NCI-H1694 treated with DMSO at 0.1 percent for 48 hours (cell line): ENCODE measurements around the gene MYLK.
"Not testable (repeated sequence)": the region's sequence is repeated elsewhere in the genome, so short reads cannot be mapped to it uniquely, and the experiment has no call there.

Experiments
- DNase-seq: peaks from one replicate; lab custom pipeline; 2025; lab: John Stamatoyannopoulos, UW

The MYLK gene

GRCh38 chr3:123721095-123721689 is 162.9 kb downstream of the MYLK start:
- DNase-seq, result not testable (repeated sequence)

GRCh38 chr3:123720638-123721037 is 163.5 kb downstream of the MYLK start:
- no peak for DNase-seq

GRCh38 chr3:123719862-123720453 is 164.2 kb downstream of the MYLK start:
- DNase-seq, result no peak

DNA sequence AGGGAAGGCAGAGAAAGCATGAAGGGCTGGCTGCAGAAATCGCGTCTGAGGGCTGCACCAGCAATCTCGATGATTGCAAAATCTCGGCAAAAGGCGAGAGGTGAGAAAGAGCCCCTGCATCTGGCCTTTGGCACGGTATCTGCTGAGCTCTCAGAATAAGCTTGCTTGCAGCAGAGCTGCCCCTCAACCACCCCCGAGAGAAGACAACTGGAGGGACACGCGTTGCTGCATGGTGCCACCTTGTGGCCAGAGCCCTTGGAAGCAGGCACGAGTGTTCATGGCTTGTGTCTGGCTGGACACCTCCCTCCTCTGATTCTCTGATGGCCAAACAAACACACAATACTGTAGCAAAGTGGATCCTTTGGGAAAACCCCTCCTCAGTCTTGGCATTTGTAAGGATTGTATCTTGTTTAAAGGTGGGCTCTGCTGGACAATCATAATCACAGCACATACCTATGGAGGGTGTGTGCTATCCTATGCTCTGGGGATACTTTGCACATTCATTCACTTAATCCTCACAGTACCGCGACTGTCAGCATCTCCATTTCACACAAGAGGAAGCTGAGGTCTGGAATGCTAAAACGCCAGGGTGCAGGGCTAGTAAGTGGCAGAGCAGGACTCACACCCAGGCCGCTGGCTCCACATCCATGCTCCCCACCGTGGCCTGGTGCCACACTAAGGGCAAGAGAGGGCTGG is 164.9 kb downstream of the MYLK start:
- peak; percentile 43 for DNase-seq

- DNase-seq, result no peak
Observed at GRCh38 chr3:123718108-123718507, 166.0 kb downstream of the MYLK start.

GRCh38 chr3:123717451-123717850 is 166.7 kb downstream of the MYLK start:
- not testable (repeated sequence) for DNase-seq

DNA sequence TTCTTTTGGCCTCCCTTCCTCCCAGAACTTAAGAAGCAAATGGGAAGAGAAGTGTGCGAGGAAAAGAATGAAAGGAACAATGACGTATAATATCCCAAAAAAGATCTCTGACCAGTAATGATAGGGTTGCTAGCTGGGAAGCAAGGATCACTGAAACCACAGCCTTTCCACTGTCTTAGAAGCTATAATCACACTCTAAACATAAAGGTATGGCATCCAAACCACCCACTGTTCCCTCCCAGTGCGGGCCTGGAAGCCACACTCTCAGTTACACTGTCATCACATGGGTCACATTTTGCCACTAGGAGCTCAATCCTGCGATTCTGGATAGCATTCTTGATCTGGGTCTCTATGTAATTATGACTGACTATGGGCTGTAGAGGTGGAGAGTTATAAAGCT is 167.7 kb downstream of the MYLK start:
- DNase-seq, result no peak

GRCh38 chr3:123713211-123713610 is 170.9 kb downstream of the MYLK start:
- no peak for DNase-seq

GRCh38 chr3:123712077-123712860 is 171.9 kb downstream of the MYLK start:
- DNase-seq, result no peak

DNA sequence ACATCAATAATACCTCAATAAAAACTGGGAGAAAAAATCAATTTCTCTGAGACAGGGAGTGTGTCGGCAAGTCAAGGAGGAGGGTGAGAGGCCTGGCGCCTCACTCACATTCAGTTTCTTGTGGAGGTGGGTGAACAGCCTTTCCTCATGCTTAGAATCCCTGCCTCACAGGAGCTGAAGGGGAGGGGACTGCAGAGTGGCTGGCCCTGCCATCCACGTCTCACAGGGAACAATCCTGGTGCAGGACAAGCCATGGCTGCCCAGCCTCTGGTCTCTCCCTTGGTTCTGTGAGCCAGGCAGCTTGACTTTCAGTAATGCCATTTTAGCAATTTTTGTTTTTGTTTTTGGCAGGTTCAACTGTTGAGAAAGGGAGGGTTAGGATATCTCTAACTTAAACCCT is 172.8 kb downstream of the MYLK start:
- no peak for DNase-seq

DNA sequence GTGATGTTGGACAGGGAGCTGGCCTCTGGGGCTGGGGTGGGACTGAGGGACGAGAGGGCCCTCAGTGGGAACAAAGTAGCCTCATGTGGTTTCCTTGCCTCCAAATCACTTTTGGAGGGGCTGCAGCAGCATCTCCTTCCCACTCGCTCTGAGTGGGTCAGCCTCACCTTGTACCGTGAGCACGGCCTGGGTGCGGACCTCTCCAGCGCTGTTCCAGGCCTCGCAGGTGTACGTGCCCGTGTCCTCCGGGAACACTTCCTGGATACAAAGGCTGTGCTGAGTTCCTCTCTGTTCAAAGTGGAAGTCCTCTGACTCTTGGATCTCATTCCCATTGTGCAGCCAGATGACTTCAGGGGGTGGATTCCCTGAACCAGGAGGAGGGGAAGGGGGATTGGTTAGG is 175.6 kb downstream of the MYLK start:
- no peak for DNase-seq

- not testable (repeated sequence) for DNase-seq
Observed at GRCh38 chr3:123707641-123708040, 176.5 kb downstream of the MYLK start.

DNA sequence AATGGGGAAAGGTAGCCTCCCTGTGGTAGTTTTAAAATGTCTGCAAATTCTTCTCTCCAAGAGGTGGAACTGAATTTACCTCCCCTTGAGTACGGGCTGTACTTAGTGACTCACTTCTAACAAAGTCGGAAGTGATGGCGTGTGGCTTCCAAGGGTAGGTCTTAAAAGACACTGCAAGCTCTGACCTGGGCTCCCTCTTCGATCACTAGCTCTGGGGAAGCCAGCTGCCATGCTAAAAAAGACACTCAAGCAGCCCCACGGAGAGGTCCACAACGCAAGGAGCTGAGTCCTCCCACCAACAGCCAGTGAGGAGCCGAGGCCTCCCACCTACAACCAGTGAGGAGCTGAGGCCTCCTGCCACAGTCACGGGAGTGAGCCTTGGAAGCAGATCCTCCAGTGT is 177.3 kb downstream of the MYLK start:
- no peak for DNase-seq

DNA sequence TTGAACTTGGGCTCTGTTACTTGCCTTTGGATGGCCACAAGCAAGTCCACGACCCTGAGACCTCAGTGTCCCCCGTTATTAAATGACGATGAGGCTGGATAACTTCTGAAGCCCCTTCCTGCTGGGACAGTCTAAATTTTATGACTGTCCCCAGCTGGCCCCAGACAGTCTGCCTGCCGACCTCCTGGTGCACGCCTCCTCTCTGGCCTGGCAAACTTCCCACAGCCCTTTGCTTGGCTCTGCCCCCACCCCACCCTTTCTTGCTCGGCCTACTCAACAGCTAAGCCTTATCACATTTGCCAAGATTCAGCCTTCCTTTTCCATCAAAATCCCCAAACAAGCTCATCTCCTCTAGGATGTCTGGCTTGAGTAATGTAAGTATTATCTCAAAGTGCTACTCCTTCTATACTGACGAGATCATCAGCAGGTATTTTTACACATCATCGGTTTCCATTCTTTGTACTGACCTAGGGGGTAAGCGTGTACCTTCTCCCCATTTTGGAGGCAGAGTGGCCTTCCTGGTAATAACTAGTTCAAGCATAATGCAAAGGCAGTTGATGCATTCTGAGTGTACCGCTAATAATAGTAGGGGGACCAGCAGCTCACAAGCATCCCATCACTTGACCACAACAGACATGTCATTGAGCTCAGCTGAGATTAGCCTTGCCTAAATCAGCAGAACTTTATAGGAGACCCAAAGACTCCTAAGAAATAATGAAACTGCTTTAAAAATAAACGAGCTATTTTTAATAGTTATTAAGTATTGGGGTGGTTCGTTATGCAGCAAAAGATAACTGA is 178.4 kb downstream of the MYLK start:
- DNase-seq, result no peak

GRCh38 chr3:123703663-123704062 is 180.5 kb downstream of the MYLK start:
- DNase-seq, result not testable (repeated sequence)

GRCh38 chr3:123702720-123703119 is 181.4 kb downstream of the MYLK start:
- no peak for DNase-seq

DNA sequence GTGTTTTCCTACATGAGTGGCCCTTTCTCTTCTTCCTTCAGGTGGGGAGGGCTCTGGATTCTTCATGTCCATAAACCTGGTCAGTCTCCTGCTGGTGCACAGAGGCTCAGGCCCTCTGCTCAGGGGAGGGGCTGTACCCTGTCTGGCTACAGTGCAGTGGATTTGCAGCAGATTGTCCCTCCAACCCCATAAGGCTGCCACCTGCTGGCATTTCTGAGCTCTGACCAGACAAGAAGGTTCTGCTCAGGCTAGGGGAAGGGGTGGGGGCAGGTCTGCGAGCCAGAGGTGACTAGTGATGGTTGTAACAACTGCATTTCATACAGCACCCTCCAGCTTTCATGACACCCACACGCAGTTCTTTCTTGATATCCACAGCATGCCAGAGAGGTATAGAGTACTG is 182.1 kb downstream of the MYLK start:
- peak; percentile 54 for DNase-seq

DNA sequence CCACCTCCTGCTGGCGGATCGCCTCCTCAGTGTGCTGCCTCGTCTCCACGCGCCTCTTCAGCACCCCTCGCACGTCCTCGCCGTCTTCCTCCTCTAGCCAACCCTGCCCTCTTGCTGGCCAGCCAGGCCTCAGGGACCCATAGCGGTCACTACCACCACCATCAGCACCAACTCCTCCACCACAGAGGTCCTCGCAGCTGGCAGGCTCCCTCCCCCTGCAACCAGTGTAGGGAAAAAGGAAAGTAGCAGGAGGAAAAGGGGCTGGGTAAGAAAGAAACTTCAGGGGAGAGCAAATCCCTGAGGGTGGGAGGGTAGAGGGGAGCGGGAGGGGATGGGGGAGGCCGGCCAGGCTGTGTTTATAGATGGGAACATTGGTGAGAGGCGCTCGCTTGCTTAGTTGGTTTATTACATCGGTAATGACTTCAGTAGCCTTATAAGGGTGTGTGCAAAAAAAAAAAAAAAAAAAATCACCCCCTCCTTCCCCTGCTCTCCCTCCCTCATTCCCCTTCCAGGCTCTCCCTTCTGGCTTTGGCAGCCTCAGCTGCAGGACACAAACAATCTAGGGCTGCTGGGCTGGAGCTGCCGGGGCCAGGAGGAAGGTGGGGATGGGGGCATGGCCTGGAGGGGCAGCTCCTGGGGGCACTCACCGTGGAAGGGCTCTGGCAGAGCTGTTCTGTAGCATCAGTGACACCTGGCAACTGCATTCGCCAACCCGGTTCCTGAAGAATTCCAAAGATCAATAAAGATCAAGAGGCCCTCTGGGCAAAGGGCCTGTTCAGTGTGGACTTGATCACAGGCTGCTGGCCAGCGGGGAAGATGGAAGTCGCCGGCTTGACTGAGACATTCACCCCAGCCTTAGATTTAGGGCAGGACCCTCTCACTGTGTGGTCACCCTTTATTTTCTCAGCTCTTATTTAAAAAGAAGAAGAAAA is 183.1 kb downstream of the MYLK start:
- DNase-seq, result no peak

GRCh38 chr3:123698813-123699212 is 185.3 kb downstream of the MYLK start:
- no peak for DNase-seq

DNA sequence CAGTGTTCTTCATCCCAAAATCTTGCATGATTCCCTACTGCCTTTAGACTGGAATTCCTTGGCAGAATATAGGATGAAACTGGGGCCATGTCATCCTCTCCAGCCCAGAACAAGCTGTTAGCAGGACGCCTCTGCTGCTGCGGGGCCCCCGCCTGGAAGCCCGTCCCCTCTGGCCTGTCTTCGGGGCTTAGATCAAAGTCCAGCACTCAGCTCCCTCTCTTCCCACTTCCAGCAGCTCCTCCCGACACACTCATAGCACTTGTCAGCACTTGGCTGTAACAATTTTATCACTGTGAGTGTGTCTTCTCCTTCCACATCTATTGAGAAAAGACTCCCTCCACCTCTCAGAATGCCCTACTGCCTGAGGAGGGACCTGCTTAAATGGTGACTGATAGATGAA is 187.3 kb downstream of the MYLK start:
- DNase-seq, result no peak
